ENCODE results near the gene SYCE3.
"Not testable (repeated sequence)": the region's sequence is repeated elsewhere in the genome, so short reads cannot be mapped to it uniquely, and the experiment has no call there.

GRCh38 chr22:50533856-50534711, 28.6 kb downstream of the SYCE3 start:
- not testable (repeated sequence) for TF ChIP-seq POLR2AphosphoS5, EP300, CTCF (IDR thresholded peaks at IDR 0.05)
